NCI-H774 (cell line): Measurements from ENCODE around the gene ADAMTS3.
"Not testable (repeated sequence)": the region's sequence is repeated elsewhere in the genome, so short reads cannot be mapped to it uniquely, and the experiment has no call there.

Experiments used
- DNase-seq: peaks from one replicate; lab custom pipeline; 2025; lab: John Stamatoyannopoulos, UW

The ADAMTS3 gene

GRCh38 chr4:72552447-72552846, 16.6 kb downstream of the ADAMTS3 start:
- no peak for DNase-seq

DNA sequence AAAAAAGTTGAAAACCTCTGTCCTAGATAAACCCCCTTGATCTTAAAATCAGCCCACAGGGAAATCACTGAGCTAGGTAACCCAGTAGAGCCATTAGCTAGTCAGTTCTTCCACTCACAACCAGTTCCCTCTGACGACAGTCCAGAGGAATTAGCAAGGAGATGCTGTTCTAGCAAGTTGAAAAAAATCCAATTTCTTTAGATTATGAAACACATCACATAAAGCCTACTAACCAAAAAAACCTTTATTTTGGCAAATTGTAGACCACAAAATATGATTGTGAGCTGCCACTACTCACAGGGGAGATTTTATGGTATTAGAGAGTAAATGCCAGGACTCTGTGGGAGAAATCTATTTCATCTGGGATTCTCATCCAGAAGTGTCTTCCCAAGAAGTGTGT, 22.6 kb downstream of the ADAMTS3 start:
- no peak for DNase-seq

DNA sequence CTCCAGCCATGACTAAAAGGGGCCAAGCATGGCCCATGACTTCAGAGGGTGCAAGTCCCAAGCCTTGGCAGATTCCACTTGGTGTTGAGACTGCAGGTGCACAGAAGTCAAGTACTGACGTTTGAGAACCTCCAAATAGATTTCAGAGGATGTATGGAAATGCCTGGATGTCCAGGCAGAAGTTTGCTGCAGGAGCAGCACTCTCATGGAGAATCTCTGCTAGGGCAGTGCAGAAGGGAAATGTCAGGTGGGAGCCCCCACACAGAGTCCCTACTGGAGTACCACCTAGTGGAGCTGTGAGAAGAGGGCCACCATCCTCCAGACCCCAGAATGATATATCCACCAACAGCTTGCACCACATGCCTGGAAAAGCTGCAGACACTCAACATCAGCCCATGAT, 28.3 kb downstream of the ADAMTS3 start:
- DNase-seq: not testable (repeated sequence)

GRCh38 chr4:72538006-72538405, 31.0 kb downstream of the ADAMTS3 start:
- no peak for DNase-seq

- no peak for DNase-seq
Observed at GRCh38 chr4:72536443-72536842, 32.6 kb downstream of the ADAMTS3 start.

DNA sequence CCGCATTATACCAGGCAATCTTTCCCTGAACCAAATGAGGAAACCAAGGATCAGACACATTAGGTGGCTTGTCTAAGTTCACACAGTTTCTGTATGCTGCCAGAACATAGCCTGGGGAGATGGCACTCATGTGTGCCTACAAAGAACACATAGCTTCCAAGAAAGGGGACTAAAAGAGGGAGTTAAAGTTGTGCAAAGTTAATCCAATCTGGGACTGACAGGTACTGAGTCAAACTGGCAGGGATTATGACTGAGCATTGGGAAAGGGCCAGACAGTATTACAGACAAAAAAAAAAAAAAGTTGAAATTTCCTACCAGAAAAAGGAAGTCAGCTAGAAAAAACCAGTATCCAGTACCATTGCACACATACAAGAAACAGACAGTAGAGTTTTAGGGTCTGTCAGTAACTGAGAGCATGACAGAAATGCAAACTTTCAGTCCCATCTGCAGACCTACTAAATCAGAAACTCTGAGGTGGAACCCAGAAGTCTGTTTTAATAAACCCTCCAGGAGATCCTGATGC, 37.2 kb downstream of the ADAMTS3 start:
- DNase-seq: no peak

DNA sequence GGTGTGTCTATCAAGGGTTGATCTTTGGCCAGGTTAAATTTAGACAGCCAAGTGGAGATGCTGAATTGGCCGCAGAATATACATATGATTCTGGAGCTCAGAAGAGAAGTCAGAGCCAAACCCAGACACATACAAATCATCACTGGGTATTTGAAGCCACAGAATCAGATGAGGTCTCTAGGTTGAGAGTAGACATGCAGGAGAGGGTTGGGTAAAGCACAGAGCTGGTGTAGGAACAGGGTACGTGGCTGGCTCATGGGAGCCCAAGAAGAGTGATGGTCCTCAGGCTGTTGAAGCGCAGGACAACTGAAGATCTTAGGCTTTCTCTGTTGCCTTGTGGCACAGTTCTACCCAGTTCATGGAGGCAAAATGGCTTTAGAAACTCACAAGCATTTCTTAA, 37.7 kb downstream of the ADAMTS3 start:
- no peak for DNase-seq

DNA sequence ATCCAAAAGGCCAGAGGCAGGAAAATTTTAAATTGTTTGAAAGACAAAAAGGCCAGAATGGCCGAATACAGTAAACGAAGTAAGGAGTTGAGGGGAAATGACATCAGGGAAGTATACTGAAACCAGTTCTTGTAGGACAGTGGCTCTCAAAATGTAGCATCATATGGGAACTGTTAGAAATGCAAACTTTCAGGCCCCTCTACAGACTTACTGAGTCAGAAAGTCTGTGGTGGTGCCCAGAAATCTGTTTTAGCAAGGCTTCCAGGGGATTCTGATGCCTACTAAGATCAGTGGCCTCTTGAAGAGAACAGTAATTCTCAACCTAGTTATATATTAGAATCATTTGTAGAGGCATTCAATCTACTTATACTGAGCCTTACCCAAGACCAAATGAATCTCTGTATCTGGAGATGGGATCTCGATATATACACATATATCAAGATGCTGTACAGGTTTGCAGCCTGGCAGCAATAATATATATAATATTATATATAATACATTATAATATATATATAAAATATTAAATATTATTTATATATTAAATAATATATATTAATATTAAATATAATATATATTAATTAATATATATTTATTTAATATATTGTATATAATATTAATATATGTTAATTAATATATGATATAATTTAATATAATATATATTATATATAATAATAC, 39.7 kb downstream of the ADAMTS3 start:
- no peak for DNase-seq

- no peak for DNase-seq
Observed at GRCh38 chr4:72527038-72527646, 41.9 kb downstream of the ADAMTS3 start.

DNA sequence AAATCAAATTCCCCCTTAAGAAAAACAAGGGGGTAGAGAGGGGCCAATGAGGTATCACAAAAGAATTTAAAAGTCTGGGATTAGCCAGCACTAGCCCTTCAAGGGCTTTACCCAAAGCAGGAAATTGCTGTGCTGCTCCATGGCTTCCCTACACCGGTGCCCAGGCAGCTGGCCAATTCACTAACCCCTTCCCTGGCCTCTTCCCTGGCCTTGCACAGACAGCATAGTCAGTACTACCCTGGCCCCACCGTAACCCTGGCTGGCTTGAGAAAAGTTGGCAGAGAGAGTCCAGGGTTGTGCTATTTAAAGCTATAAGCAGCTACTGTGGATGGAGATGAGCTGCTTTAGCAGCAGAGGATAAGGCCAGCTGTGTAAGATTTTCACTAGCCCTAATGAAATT, 43.1 kb downstream of the ADAMTS3 start:
- DNase-seq: no peak

DNA sequence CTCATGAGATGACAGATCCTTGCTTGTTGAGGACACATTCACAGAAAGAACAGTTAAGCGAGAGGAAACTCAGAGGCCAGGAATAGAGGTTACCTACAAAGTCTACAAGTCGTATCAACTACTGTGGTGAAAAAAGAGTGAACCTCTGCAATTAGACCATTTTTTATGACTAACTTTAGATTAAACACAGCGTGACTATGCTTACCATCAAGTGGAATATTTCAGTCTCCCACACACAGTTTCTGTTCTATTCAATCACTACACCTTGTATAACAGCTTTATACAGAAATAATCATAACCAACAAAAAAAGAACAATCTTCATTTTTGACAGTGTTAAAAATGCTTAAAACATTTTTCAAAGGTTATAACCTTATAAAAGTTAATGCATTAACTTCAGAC, 46.6 kb downstream of the ADAMTS3 start:
- no peak for DNase-seq

- DNase-seq: no peak
Observed at GRCh38 chr4:72513227-72513626, 55.8 kb downstream of the ADAMTS3 start.

GRCh38 chr4:72507860-72508419, 61.1 kb downstream of the ADAMTS3 start:
- no peak for DNase-seq

DNA sequence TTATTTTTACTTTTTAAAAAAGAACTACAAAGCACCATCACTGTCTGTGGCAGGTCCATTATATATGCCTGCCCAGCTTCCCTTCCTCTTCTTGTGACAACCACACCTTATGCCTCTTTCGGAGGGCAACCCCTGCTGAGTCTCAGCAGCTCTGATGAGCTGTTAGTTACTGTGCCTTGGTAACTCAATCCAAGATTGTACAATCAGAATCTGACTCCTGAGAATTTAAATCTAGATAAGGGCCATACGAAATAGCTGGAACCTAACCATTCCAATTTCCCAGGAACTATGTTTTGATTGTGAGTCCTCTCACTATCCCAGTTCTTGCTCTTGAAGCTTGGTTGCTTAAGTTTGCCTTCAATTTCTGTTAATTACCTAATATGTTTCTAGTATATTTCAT, 61.9 kb downstream of the ADAMTS3 start:
- no peak for DNase-seq

DNA sequence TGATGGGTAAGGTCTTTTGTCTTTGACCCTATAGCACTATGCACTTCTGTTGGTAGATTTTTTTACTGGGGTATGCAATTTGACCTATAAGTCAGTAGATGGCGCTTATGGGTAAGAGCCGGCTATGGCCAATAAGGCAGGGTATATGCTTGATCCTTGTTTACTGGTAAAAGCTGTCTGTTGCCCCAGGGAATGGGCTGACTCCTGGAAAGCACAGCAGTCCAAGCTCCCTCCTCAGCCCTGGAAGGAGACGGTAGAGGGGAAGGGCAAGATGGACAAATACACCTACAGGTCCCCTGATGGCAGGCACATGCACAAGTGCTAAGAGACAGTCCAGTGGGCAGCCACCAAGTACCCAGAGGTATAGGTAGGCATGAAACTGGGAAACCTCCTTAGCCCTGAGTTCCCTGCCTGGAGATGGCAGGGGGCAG, 63.7 kb downstream of the ADAMTS3 start:
- no peak for DNase-seq

DNA sequence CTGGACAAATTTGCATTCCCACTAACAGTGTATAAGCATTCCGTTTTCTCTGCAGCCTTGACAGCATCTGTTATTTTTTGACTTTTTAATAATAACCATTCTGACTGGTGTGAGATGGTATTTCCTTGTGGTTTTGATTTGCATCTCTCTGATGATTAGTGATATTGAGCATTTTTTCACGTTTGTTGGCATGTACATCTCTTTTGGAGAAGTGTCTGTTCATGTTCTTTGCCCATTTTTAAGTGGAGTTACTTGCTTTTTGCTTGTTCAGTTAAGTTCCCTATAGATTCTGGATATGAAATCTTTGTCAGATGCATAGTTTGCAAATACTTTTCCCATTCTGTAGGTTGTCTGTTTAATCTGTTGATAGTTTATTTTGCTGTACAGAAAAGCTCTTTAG, 68.8 kb downstream of the ADAMTS3 start:
- no peak for DNase-seq

- DNase-seq: no peak
Observed at GRCh38 chr4:72496119-72496518, 72.9 kb downstream of the ADAMTS3 start.

GRCh38 chr4:72494156-72494555, 74.9 kb downstream of the ADAMTS3 start:
- DNase-seq: no peak

DNA sequence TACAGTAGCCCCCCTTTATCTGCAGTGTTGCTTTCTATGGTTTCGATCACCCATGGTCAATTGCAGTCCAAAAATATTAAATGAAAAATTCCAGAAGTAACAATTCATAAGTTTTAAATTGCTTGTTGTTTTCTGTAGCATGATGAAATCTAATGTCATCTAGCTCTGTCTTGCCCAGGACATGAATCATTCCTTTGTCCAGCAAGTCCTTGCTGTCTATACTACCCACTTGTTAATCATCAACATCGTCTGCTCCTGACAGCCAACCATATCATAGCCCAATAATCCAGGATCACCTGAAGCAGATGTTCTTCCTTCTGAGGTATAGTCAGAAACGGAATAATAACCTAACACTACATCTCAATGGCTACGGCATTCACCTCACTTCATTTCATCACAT, 79.8 kb downstream of the ADAMTS3 start:
- DNase-seq: no peak

DNA sequence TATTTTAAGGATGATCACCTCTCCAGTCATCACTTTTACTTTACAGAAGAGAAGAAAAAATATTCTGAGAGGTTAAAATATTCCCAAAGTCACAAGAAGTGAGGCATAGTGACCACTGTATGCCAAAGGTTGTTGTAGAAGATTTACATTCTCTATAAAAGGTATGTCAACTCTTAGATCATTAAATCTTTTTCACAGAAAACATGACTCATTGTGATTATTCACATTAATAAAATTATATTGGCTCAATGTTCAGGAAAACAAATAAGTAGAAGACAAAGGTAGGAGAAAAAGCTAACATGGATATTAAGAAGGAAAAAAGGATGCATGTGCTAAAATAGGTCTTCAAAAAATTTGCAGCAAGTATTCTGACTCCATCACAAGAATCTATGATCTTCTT, 82.0 kb downstream of the ADAMTS3 start:
- no peak for DNase-seq

GRCh38 chr4:72484981-72485380, 84.0 kb downstream of the ADAMTS3 start:
- no peak for DNase-seq

DNA sequence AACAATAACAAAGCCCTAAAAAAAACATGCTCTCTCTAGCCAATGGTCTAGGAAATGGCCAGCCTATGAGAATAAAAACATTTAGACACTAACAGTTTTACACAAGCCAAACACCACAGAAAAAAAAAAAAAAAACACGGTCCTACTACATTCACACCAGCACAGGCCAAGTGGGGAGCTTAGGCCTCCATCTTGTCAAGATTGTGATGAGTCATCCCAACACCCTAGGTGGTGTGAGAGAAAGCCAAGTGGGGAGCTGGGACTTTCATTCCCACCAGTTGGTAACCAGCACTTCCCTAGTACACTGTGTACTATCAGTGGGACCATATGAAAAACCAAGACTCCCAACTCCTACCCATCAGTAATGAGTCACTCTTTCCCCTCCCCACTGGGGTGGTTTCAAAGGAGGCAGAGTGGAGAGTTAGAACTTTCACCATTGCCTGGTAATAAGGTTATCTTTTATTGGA, 95.6 kb downstream of the ADAMTS3 start:
- no peak for DNase-seq

DNA sequence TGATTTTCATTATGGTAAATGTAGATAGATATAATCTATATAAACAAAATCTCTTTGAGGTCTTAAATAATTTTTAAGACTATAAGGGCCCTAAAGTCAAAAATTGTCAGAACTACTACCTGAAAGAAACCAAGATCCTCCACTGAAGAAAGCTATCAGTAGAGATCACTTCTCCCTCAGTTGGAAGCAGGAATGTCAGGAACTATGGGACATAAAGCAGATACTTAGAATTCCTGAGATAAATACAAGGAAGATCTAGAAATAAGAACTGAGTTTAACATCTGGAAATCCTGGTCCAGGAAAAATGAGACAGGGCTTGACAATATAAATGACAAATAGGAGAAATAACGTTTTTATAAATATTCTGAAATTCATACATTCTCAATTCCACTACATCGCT, 97.2 kb downstream of the ADAMTS3 start:
- DNase-seq: no peak
